ENCODE measurements around the gene RHOA. TPM values are rescaled to one million over a fixed set of nuclear protein-coding genes. Genes with fewer than 3 reads are reported as not detected.
"Not testable (repeated sequence)": the region's sequence is repeated elsewhere in the genome, so short reads cannot be mapped to it uniquely, and the experiment has no call there.

Gene RHOA
- total RNA-seq, 3 donors from 2014 or later = 314 to 686 (median 317) TPM

GRCh38 chr3:49397470-49397869, 14.3 kb downstream of the RHOA start:
- no peak for TF ChIP-seq POLR2AphosphoS5 (IDR thresholded peaks at IDR 0.05)
- TF ChIP-seq POLR2A (IDR thresholded peaks at IDR 0.05) = no peak
- no peak for TF ChIP-seq CTCF (IDR thresholded peaks at IDR 0.05)
- Histone ChIP-seq H3K36me3 (no peaks in the 10 kb centered on the region), H3K27me3 (no peaks in the 10 kb centered on the region), H3K9me3 (no peaks in the 10 kb centered on the region), H3K4me1 (no peaks in the 10 kb centered on the region), H3K4me3 (no peak overlapping the region), H3K27ac (peak overlapping the region in 1 of 2 donors; percentile 20)
- intact Hi-C loops (cut with DNase I; ENCODE audit: low total_unique reads) = no loop called here
- DNase-seq (ENCODE audit: low spot score in 2 of 2) = no peak

DNA sequence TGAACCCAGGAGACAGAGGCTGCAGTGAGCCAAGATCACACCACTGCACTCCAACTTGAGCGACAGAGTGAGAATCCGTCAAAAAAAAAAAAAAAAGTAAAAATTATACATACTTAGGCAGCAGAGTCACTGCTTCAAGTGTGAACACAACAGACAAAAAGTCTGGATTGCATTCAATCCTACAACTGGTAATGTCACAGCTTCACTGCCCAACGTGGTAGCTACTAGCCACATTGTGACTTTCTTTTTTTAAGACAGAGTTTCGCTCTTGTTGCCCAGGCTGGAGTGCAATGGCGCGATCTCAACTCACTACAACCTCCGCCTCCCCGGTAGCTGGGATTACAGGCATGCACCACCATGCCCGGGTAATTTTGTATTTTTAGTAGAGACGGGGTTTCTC, 20.5 kb downstream of the RHOA start:
- H3K36me3 ChIP-seq; H3K9me3 ChIP-seq; H3K4me1 ChIP-seq; DNase-seq (ENCODE audit: low spot score in 2 of 2); H3K4me3 ChIP-seq; intact Hi-C loops (cut with DNase I; ENCODE audit: low total_unique reads); H3K27me3 ChIP-seq; H3K27ac ChIP-seq: not testable (repeated sequence)

DNA sequence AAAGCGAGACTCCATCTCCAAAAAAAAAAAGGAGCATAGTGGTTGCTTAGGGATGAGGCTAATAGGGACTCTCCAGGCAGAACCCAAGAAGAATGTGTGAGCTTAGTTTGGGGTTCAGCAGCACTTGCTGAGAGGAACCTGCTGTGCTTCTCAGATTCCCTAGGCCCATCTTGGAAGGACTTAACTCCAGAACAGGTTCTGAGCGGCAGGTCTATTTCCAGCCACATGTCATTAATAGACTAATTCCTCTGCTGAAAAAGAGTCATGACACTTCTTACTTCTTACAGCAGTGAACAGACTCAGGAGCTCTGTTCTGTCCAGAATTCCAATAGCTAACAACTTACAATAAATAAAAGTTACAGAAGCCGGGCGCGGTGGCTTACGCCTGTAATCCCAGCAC, 22.5 kb downstream of the RHOA start:
- H3K4me3 ChIP-seq = no peak overlapping the region
- no peak overlapping the region for H3K27ac ChIP-seq
- no peaks in the 10 kb centered on the region for H3K27me3 ChIP-seq
- DNase-seq (ENCODE audit: low spot score in 2 of 2) = no peak
- H3K4me1 ChIP-seq = no peaks in the 10 kb centered on the region
- H3K9me3 ChIP-seq = no peaks in the 10 kb centered on the region
- H3K36me3 ChIP-seq = no peaks in the 10 kb centered on the region
- intact Hi-C loops (cut with DNase I; ENCODE audit: low total_unique reads) = no loop called here
- TF ChIP-seq POLR2AphosphoS5 (IDR thresholded peaks at IDR 0.05) = no peak
- no peak for TF ChIP-seq CTCF (IDR thresholded peaks at IDR 0.05)
- TF ChIP-seq POLR2A (IDR thresholded peaks at IDR 0.05) = no peak

DNA sequence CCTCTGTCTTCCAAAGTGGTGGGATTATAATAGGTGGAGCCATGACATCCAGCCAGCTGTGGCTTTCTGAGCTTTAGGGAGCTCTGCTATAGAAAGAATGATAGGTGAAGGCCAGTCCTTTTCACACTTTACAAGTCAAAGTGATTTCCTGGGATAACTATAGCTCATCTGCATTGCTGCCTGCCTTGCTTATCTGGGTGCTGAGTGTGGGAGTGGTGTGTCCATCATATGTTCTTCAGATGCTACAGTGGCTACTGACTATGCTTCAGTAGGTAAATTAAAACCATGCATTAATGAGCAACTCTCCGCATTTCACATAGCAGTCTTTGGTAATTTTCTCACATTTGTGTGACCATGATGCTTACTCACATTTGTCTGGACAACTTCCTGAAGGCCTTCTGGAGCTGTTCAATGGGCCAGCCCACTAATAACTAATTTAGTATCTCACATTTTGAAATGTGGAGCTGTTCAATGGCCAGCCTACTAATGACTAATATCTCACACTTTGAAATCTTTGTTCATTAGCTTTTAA, 23.4 kb downstream of the RHOA start:
- no peaks in the 10 kb centered on the region for H3K36me3 ChIP-seq
- intact Hi-C loops (cut with DNase I; ENCODE audit: low total_unique reads) = no loop called here
- H3K27me3 ChIP-seq = no peaks in the 10 kb centered on the region
- no peaks in the 10 kb centered on the region for H3K9me3 ChIP-seq
- no peak overlapping the region for H3K27ac ChIP-seq
- TF ChIP-seq POLR2AphosphoS5 (IDR thresholded peaks at IDR 0.05) (no peak), POLR2A (IDR thresholded peaks at IDR 0.05) (no peak), CTCF (IDR thresholded peaks at IDR 0.05) (no peak)
- H3K4me1 ChIP-seq = no peaks in the 10 kb centered on the region
- DNase-seq (ENCODE audit: low spot score in 2 of 2) = no peak
- no peak overlapping the region for H3K4me3 ChIP-seq

DNA sequence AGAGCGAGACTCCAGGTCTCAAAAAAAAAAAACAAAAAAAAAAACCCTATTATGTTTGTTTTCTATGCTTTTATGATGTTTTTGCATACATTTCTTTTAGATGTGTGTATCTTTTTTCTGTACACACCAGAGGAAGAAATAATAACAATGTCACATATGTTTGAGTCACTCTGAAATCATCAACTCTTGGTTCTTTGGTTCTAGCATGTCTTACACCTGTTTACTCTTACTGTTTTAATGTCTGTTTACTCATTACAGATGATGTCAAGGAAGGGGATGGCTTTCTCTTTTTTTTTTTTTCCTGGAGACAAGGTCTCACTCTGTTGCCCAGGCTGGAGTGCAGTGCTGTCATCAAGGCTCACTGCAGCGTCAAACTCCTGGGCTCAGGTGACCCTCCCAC, 24.1 kb downstream of the RHOA start:
- Histone ChIP-seq H3K27ac (no peak overlapping the region), H3K4me1 (no peaks in the 10 kb centered on the region)

More for the DNA sequence above, 24.1 kb downstream of the RHOA start:
- Histone ChIP-seq H3K4me3 (no peak overlapping the region), H3K36me3 (no peaks in the 10 kb centered on the region), H3K9me3 (no peaks in the 10 kb centered on the region), H3K27me3 (no peaks in the 10 kb centered on the region)
- no peak for DNase-seq (ENCODE audit: low spot score in 2 of 2)
- intact Hi-C loops (cut with DNase I; ENCODE audit: low total_unique reads) = no loop called here
- TF ChIP-seq POLR2A (IDR thresholded peaks at IDR 0.05) (no peak), CTCF (IDR thresholded peaks at IDR 0.05) (no peak), POLR2AphosphoS5 (IDR thresholded peaks at IDR 0.05) (no peak)

All from breast epithelium (tissue), 4 donors.